Osteocyte (in vitro differentiated cells): ENCODE results near the gene EGFR. TPM values are rescaled to one million over a fixed set of nuclear protein-coding genes. Genes with fewer than 3 reads are reported as not detected.

Experiments
- DNase-seq: peaks from one replicate; pipeline ENCODE4 v3.0.0; 2021; ENCODE audit warnings: mixed read lengths; ENCODE audit not compliant: unreplicated experiment; ENCODE audit errors: extremely low spot score
- H3K27ac Mint-ChIP-seq: one replicate; pipeline ENCODE4 v1.8.0; 2021; ENCODE audit warnings: mild to moderate bottlenecking, mixed read lengths; ENCODE audit not compliant: unreplicated experiment
- H3K27me3 Mint-ChIP-seq: one replicate; pipeline ENCODE4 v1.8.0; 2021; ENCODE audit warnings: mixed read lengths; ENCODE audit not compliant: unreplicated experiment
- H3K36me3 Mint-ChIP-seq: one replicate; pipeline ENCODE4 v1.8.0; 2021; ENCODE audit warnings: mixed read lengths; ENCODE audit not compliant: unreplicated experiment
- H3K4me1 Mint-ChIP-seq: one replicate; pipeline ENCODE4 v1.8.0; 2021; ENCODE audit warnings: mixed read lengths; ENCODE audit not compliant: unreplicated experiment
- H3K4me3 Mint-ChIP-seq: one replicate; pipeline ENCODE4 v1.8.0; 2021; ENCODE audit warnings: mild to moderate bottlenecking, moderate library complexity, mixed read lengths; ENCODE audit not compliant: unreplicated experiment
- H3K9me3 Mint-ChIP-seq: one replicate; pipeline ENCODE4 v1.8.0; 2021; ENCODE audit warnings: mixed read lengths; ENCODE audit not compliant: unreplicated experiment
- CTCF ChIP-seq: fragments of 200-600 bp; sonication (generic); IDR thresholded peaks from 2 replicates; pipeline ENCODE4 v1.5.0; 2021; ENCODE audit warnings: antibody characterized with exemption, mild to moderate bottlenecking, moderate library complexity
- total RNA-seq: library from RNA; stranded (reverse); gene quantifications from 2 replicates; pipeline ENCODE4 v1.2.1, GENCODE V29; 2021

The EGFR gene
- total RNA-seq, 1 donor from 2014 or later: 56.5 TPM

GRCh38 chr7:55145606-55146005, 126.8 kb downstream of the EGFR start:
- no peaks in the 10 kb centered on the region for H3K27me3 Mint-ChIP-seq
- no peak overlapping the region for H3K4me3 Mint-ChIP-seq
- peaks cover 51% of the 10 kb centered on the region for H3K36me3 Mint-ChIP-seq
- H3K9me3 Mint-ChIP-seq: no peaks in the 10 kb centered on the region
- peaks cover 16% of the 10 kb centered on the region for H3K4me1 Mint-ChIP-seq
- no peak overlapping the region for H3K27ac Mint-ChIP-seq
- DNase-seq: no peak
- TF ChIP-seq CTCF: no peak

- no peak overlapping the region for H3K4me3 Mint-ChIP-seq
Observed at GRCh38 chr7:55147101-55147500, 128.3 kb downstream of the EGFR start.

GRCh38 chr7:55147736-55148135, 128.9 kb downstream of the EGFR start:
- H3K4me3 Mint-ChIP-seq: no peak overlapping the region
- H3K36me3 Mint-ChIP-seq: peaks cover 64% of the 10 kb centered on the region
- H3K4me1 Mint-ChIP-seq: peaks cover 10% of the 10 kb centered on the region

More at GRCh38 chr7:55147101-55147500, 128.3 kb downstream of the EGFR start:
- Mint-ChIP-seq H3K27ac (no peak overlapping the region), H3K27me3 (no peaks in the 10 kb centered on the region), H3K36me3 (peaks cover 63% of the 10 kb centered on the region), H3K9me3 (no peaks in the 10 kb centered on the region), H3K4me1 (peaks cover 10% of the 10 kb centered on the region)
- no peak for TF ChIP-seq CTCF
- DNase-seq: no peak

DNA sequence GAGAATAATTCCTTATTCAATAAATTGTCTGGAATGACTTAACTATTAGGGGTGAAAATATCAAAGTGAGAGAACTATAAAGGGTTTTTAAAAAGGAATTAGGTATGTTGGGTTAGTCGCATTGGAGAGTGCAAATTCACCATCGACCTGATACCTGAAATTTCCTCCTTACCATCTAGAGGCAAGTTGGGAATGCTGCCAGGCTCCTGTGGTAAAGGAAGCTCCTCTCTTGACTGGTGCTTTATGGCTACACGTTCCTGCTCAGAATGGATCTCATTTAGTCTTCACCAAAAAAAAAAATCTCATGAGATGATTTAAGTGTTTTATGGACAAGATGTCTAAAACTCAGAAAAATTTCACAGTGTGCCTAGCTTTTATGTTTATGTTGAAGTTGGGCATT, 129.8 kb downstream of the EGFR start:
- H3K27me3 Mint-ChIP-seq: no peaks in the 10 kb centered on the region
- peaks cover 10% of the 10 kb centered on the region for H3K4me1 Mint-ChIP-seq
- DNase-seq: no peak
- peaks cover 60% of the 10 kb centered on the region for H3K36me3 Mint-ChIP-seq
- no peak overlapping the region for H3K4me3 Mint-ChIP-seq
- no peak for TF ChIP-seq CTCF
- H3K27ac Mint-ChIP-seq: no peak overlapping the region
- no peaks in the 10 kb centered on the region for H3K9me3 Mint-ChIP-seq

More at GRCh38 chr7:55147736-55148135, 128.9 kb downstream of the EGFR start:
- DNase-seq: no peak
- no peak for TF ChIP-seq CTCF
- no peak overlapping the region for H3K27ac Mint-ChIP-seq
- no peaks in the 10 kb centered on the region for H3K9me3 Mint-ChIP-seq
- H3K27me3 Mint-ChIP-seq: no peaks in the 10 kb centered on the region

DNA sequence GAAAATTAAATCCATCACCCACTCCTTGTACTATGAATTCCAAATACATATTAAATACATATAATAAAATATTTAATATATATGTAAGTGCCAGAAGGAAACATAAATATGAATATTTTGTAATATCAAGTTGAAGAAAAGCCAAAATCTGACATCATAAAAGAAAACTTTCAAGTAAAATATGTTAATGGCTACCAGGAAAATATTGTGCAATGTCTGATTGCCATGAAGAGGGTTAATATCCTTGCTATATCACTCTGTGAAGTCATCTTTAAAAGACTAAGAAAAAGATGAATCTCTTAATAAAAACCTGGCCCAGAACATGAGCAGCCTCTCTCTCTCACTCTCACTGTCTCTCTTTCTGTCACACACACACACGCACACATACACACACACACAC, 130.2 kb downstream of the EGFR start:
- no peaks in the 10 kb centered on the region for H3K27me3 Mint-ChIP-seq
- no peak overlapping the region for H3K27ac Mint-ChIP-seq
- no peak for DNase-seq
- peaks cover 10% of the 10 kb centered on the region for H3K4me1 Mint-ChIP-seq
- no peaks in the 10 kb centered on the region for H3K9me3 Mint-ChIP-seq
- peaks cover 56% of the 10 kb centered on the region for H3K36me3 Mint-ChIP-seq
- H3K4me3 Mint-ChIP-seq: no peak overlapping the region
- no peak for TF ChIP-seq CTCF
